Fibroblast of the aortic adventitia (primary cell): Measurements from ENCODE around the gene MEGF11. TPM values are rescaled to one million over a fixed set of nuclear protein-coding genes. Genes with fewer than 3 reads are reported as not detected.
"Not testable (repeated sequence)": the region's sequence is repeated elsewhere in the genome, so short reads cannot be mapped to it uniquely, and the experiment has no call there.

ENCODE experiments used
- DNase-seq: peaks from one replicate; pipeline ENCODE4 v3.0.0-alpha.2; 2010; ENCODE audit warnings: low read depth
- H3K4me3 ChIP-seq: 2 replicates; pipeline ENCODE4 v1.5.1; 2011; ENCODE audit warnings: low read depth, mild to moderate bottlenecking, control low read depth, low read length, moderate library complexity
- total RNA-seq: library from RNA; depleted of rRNA; stranded (reverse); fragments of >200 nt; gene quantifications from 2 replicates; pipeline ENCODE4 v1.2.3, GENCODE V29; 2012; ENCODE audit warnings: low replicate concordance
- TF ChIP-seq, protein P1 (sequence below): IDR thresholded peaks from 2 replicates; pipeline ENCODE4 v1.5.1; 2011; ENCODE audit warnings: mild to moderate bottlenecking, low read length, control low read depth, inconsistent platforms; ENCODE audit not compliant: insufficient read depth

The MEGF11 gene
- total RNA-seq, 1 donor: 0.36 TPM

DNA sequence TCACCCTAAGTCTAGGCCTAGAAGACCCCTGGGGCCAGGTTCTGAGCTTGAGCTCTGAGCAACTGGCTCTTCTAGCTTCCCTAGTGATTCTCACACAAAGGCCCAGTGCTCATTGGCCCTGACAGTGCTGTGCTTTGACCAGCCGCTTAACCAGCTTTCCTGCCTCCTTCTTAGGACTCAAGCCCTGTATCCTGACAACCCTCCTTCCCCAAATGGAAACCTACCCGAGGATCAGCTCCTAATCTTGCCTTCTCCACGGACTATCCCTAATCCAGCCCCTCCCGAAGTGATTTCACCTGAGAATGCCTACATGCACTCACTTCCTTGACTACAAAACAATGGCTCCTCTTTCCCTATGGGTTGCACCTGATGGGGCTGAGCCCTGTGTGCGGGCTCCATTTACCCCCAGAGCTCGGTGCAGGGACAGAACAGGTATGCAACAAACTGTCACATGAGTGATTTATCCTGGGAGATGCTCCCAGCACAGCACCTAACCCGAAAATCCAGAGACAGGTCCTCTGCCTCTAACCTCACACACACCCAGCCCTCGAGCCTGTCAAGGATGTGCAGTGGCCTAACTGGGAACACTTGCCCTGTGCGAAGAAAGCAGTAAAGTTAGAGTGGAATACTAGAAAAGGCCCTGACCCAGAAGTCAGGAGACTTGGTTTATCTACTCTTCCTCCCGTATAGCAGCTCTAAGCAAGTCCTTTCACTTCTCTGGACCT lies 2.3 kb downstream of the MEGF11 start:
- TF ChIP-seq, protein P1, sequence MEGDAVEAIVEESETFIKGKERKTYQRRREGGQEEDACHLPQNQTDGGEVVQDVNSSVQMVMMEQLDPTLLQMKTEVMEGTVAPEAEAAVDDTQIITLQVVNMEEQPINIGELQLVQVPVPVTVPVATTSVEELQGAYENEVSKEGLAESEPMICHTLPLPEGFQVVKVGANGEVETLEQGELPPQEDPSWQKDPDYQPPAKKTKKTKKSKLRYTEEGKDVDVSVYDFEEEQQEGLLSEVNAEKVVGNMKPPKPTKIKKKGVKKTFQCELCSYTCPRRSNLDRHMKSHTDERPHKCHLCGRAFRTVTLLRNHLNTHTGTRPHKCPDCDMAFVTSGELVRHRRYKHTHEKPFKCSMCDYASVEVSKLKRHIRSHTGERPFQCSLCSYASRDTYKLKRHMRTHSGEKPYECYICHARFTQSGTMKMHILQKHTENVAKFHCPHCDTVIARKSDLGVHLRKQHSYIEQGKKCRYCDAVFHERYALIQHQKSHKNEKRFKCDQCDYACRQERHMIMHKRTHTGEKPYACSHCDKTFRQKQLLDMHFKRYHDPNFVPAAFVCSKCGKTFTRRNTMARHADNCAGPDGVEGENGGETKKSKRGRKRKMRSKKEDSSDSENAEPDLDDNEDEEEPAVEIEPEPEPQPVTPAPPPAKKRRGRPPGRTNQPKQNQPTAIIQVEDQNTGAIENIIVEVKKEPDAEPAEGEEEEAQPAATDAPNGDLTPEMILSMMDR: no peak
- no peak overlapping the region for H3K4me3 ChIP-seq
- no peak for DNase-seq

DNA sequence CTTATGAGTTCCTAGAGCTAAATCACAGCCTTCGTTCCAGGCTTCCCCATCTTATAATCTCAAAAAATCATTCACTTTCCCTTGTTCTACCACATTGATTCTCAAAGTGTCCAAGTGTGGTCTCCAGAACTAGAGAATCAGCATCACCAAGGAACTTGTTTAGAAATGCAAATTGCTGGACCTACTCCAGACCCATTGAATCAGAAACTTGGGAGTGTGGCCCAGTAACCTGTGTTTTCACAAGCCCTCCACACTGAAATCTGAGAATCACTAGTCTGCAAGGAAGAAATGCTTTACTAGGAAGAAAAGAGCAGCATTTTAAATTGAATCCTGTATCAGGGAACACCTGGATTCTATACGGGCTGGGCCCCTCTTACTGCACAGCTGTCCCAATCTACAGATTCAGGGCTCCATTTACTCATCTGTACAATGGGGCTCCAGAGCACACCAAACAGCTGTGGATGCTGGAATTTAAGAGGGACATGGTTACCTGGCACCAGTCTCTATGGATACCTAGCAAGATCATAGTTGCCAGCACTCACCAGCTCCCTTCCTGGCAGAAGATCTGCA lies 3.9 kb downstream of the MEGF11 start:
- DNase-seq: peak; percentile 5
- TF ChIP-seq, protein P1: no peak
- no peak overlapping the region for H3K4me3 ChIP-seq

DNA sequence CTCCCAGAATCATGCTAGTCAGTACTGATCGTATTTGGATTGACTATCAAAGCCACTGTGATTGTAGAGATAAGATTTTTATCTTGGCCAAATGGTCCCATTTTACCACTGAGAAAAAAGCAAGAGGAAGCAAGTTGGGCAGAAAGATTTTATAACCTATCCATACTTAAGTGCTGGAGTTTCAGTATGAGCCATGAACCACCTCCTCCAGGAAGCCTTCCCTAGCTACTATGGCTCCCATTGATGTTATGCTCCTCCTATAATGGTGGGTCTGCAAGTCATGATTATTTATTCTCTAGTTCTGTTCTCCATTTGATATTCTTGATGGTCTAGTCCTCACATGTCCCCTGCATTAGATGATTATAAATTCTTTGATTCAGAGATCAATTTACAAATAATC lies 6.6 kb downstream of the MEGF11 start:
- no peak overlapping the region for H3K4me3 ChIP-seq
- no peak for DNase-seq
- TF ChIP-seq, protein P1: no peak

DNA sequence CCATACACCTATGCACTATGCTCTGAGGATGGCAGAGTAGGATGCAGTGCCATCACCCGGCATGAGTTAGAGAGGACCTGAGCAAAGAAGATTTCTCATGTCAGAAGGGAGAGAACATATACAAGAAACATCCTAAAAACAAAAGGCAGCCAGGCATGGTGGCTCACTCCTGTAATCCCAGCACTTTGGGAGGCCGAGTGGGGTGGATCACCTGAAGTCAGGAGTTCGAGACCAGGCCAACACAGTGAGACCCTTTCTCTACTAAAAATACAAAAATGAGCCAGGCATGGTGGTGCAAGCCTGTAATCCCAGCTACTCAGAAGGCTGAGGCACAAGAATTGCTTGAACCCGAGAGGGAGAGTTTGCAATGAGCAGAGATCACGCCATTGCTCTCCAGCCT lies 7.7 kb downstream of the MEGF11 start:
- not testable (repeated sequence) for H3K4me3 ChIP-seq, DNase-seq

DNA sequence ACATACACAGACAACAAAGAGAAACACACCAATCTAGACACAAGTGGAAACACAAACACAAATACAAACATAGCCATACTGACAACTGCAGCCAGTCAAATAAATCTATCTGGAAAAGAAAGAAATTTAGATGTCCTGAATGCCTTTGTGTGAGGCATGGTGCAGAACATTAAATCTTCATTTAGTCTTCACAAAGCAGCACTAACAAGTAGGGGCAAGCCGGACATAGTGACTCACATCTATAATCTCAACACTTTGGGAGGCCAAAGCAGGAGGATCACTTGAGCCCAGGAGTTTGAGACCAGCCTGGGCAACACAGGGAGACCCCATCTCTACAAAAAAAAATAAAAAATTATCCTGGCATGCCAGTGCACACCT lies 11.7 kb downstream of the MEGF11 start:
- TF ChIP-seq, protein P1: no peak
- H3K4me3 ChIP-seq: no peak overlapping the region
- no peak for DNase-seq

DNA sequence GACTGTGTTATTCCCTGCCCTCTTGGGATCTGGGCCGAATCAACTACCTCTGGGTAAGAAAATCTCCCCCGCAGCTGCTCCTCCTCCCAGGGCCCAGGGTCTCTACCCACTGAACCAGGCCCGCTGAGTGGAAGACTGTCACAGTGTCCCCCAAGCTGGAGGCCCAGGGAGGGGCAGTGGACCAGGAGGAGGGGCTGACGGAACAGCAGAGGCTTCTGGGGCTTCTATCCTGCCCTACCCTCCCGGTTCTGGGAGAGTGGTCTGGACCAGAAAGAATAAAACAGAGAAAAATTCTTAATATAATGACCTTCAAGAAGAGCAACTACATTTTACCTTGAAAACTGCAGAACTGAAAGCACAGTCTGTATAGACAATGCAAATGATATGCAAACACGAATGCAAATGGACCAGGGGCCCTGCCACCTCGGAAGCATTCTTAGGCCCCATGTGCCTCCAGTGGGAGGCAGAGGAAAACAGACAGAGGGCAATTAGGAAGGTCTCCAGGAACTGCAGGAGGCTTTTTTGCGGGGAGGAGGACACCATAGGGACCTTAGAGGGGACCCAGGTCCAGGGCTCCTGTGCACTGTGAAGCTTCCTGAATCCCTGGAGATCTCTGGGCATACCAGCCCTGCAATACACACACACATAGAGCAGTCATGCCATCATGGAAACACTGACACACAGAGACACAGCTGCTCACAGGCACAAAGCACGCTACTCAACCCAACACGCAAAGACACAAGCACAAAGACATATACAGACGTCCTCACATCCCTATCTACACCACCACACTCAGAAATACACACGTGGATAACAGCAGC lies 12.3 kb downstream of the MEGF11 start:
- TF ChIP-seq, protein P1: no peak
- H3K4me3 ChIP-seq: no peak overlapping the region
- DNase-seq: no peak

DNA sequence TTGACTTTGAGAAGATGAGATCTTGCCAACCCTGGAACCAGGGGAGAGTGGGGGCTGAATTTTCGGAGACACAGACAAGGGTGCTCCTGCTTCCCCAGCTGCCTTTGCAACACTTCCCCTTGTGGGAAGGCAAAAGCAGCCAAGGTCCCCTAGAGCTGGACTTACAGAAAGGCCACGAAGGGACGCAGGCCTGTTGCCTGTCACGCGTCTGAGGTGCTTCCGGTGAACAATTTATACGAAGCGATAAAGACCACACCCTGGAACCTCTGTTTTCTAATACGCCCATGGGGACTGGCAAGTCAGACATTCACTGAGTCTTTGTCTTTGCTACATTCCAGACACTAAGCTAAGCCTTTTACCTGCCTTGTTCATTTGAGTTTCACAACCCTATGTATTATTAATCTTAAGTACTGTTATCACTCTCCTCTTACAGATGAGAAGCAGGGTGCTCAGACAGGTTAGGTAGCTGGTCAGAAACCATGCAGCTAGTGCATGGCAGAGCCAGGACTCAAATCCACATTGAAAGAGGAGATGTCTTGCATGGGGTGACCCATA lies 13.2 kb downstream of the MEGF11 start:
- TF ChIP-seq, protein P1: no peak
- H3K4me3 ChIP-seq: no peak overlapping the region
- DNase-seq: no peak
